LNCaP clone FGC (cell line): ENCODE measurements around the gene MAST4.

Experiments
- DNase-seq: peaks from one replicate; pipeline ENCODE4 v3.0.0-alpha.2; 2011; ENCODE audit warnings: low read depth
- H3K4me3 ChIP-seq: 2 replicates; pipeline ENCODE4 v1.5.1; 2011; ENCODE audit warnings: mild to moderate bottlenecking, low read depth, low read length, control low read depth
- TF ChIP-seq, protein P1 (sequence below): IDR thresholded peaks from 2 replicates; pipeline ENCODE4 v1.5.1; 2012; ENCODE audit warnings: mild to moderate bottlenecking; ENCODE audit not compliant: control insufficient read depth, insufficient read depth; ENCODE audit errors: extremely low read depth

MAST4 gene

DNA sequence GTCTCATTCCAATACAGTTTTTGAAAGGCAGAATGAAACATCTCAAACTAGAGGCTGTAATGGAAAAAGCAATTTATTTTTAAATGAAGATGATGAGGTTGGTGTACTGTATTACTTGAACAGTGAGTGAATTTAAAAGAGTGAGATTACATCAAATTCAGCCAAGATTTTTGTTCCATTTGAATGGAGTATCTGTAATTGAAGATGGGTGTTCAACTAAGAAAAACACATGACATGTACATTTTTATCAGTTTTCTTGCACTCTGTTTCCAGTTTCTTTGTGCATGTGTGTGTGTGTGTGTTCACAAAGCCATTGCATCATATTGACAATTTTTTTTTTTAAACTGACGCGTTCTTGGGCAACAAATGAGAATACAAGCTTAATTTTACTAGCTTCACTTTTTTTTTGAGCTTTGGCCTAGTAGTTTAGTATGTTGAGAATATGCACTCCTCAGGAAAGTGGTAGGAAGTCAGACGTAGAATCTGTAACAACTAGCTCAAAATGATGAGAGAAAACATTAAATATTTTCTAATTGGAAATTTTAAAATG lies 243.5 kb downstream of the MAST4 start:
- no peak overlapping the region for H3K4me3 ChIP-seq
- TF ChIP-seq, protein P1, sequence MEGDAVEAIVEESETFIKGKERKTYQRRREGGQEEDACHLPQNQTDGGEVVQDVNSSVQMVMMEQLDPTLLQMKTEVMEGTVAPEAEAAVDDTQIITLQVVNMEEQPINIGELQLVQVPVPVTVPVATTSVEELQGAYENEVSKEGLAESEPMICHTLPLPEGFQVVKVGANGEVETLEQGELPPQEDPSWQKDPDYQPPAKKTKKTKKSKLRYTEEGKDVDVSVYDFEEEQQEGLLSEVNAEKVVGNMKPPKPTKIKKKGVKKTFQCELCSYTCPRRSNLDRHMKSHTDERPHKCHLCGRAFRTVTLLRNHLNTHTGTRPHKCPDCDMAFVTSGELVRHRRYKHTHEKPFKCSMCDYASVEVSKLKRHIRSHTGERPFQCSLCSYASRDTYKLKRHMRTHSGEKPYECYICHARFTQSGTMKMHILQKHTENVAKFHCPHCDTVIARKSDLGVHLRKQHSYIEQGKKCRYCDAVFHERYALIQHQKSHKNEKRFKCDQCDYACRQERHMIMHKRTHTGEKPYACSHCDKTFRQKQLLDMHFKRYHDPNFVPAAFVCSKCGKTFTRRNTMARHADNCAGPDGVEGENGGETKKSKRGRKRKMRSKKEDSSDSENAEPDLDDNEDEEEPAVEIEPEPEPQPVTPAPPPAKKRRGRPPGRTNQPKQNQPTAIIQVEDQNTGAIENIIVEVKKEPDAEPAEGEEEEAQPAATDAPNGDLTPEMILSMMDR = no peak
- no peak for DNase-seq

GRCh38 chr5:66840511-66841013 lies 244.4 kb downstream of the MAST4 start:
- TF ChIP-seq, protein P1 = no peak
- no peak overlapping the region for H3K4me3 ChIP-seq
- DNase-seq = no peak

GRCh38 chr5:66841264-66841663 lies 245.1 kb downstream of the MAST4 start:
- TF ChIP-seq, protein P1 = no peak
- H3K4me3 ChIP-seq = no peak overlapping the region
- DNase-seq = no peak

GRCh38 chr5:66842540-66842939 lies 246.3 kb downstream of the MAST4 start:
- H3K4me3 ChIP-seq = no peak overlapping the region
- no peak for DNase-seq
- TF ChIP-seq, protein P1 = no peak

- TF ChIP-seq, protein P1 = no peak
- DNase-seq = no peak
- H3K4me3 ChIP-seq = no peak overlapping the region
These were observed 246.9 kb downstream of the MAST4 start for GRCh38 chr5:66843065-66843464.

DNA sequence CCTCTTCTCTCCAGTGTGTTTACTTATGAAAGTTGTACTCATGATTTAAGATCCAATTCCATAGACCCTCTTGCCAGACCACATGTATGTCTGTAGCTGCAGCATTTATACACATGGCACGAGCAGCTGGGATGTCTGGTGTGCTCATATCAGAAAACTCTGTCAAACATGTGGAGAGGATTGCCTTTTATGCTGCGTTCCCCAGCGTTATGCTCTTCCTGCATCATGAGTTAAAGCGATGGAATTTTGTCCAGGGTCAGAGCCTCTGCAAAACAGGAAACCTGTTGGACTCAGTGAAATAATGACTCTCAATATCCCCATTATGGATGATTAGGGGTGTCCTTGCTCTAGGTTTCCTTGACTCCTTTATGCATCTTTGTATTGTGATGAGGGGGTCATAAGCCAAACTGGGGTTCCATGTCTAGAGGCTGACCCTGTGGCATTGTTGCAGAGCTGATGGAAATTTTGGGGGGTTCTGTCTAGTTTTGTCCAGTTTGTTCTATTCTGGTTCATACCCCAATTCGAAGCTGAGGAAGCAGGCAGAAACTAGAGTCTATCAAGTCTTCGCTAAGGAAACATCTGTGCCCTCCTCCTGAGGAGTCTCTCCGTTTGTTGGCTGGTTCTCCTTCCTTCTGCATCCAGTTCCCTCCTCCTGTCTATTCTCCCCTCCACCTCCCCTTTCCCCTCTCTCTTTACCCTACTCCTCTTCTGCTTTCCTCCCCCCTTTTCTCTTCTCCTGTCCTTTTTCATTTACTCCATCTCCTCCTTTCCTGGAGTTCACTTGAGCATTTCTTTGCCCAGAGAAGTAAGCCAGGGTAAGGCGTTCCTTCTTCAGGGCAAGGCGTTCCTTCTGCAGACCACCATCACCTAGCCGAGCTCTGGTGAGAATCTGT lies 252.8 kb downstream of the MAST4 start:
- DNase-seq = no peak
- H3K4me3 ChIP-seq = no peak overlapping the region
- TF ChIP-seq, protein P1 = no peak
